Panc1 (cell line): ENCODE results near the gene DIP2C.

Source experiments
- POLR2AphosphoS5 ChIP-seq: IDR thresholded peaks from 2 replicates; pipeline ENCODE4 v1.6.1; 2012; ENCODE audit warnings: mild to moderate bottlenecking, low read depth, low read length, moderate library complexity
- SIN3A ChIP-seq: IDR thresholded peaks from 2 replicates; pipeline ENCODE4 v1.6.1; 2012; ENCODE audit warnings: low read depth, mild to moderate bottlenecking, low read length, moderate library complexity, borderline replicate concordance; ENCODE audit not compliant: insufficient read depth
- TF ChIP-seq, protein P1 (sequence below): fragments of 450-650 bp; IDR thresholded peaks from 2 replicates; pipeline ENCODE4 v1.5.1; 2017; ENCODE audit warnings: mild to moderate bottlenecking

DNA sequence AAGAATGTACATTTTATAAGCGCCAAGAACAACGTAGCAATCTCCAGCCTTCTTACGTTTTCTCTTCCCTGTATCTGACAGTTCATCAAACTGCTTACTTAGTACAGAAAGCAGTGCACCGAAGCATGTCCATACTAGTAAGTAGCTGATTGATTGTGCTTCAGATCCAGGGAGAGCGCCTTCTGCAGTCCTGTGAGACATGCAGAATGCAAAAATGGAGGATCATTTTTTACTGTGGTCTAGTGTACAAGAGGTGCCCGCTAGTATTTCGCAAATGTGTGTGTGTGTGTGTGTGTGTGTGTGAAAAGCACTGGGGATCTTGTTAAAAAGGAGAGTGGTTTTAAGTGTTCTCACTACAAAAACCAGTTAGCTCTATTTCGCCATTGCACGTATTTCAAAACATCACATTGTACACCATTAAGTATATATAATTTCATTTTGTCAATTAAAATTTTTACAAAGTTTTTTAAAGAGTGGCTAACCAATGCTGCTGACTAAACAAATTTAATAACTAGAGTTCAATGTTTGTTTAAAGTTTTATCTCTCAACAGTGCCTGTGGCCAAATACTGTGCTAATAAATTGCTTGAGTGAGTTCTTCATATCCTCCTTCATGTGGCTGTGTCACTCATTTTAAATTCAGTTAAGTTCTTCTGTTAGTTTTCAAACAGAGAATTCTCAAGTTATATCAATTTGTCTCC, 454.6 kb downstream of the DIP2C start:
- TF ChIP-seq, protein P1, sequence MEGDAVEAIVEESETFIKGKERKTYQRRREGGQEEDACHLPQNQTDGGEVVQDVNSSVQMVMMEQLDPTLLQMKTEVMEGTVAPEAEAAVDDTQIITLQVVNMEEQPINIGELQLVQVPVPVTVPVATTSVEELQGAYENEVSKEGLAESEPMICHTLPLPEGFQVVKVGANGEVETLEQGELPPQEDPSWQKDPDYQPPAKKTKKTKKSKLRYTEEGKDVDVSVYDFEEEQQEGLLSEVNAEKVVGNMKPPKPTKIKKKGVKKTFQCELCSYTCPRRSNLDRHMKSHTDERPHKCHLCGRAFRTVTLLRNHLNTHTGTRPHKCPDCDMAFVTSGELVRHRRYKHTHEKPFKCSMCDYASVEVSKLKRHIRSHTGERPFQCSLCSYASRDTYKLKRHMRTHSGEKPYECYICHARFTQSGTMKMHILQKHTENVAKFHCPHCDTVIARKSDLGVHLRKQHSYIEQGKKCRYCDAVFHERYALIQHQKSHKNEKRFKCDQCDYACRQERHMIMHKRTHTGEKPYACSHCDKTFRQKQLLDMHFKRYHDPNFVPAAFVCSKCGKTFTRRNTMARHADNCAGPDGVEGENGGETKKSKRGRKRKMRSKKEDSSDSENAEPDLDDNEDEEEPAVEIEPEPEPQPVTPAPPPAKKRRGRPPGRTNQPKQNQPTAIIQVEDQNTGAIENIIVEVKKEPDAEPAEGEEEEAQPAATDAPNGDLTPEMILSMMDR = no peak
- TF ChIP-seq SIN3A (no peak), POLR2AphosphoS5 (no peak)
